Measurements from ENCODE around the gene IRF1.

The IRF1 gene

DNA sequence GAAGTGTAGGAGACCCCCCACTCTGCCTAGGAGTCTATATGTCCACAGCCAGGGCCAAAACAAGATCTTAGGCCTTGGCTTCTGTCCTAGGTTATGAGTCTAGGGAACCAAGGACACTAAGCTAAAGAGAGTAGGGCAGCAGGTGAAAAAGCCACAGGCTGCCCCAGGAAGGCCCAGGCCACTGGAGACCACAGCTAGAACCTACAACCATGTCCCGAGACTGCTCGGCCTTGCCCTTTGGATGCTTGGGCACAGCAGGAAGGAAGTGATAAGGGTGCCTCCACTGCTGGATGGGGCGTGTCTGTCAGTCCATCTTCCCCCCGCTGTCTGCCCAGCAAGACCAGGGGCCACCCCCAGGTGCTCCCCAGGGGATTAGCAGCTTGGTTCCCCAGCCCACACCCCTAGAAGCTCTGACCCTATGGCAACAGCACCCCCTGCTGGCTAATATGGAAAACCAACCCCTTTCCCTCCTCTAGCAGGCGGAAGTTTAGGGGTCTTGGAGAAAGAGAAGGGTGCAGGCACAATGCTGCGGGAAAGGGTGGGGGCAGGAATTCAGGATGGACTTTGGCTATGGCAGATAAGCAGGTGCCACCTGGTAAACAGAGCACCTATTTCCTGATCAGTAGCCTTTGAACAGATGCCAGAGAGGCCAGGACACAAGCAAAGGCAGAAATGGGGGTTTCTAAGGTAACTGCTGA lies 10.5 kb upstream of the IRF1 start:
- DNase-seq (ENCODE audit: low read depth, low spot score) = no peak

- no peak for DNase-seq (ENCODE audit: low read depth, low spot score)
Measured at GRCh38 chr5:132500244-132500930, 9.8 kb upstream of the IRF1 start.

GRCh38 chr5:132499440-132500243 lies 9.1 kb upstream of the IRF1 start:
- no peak for DNase-seq (ENCODE audit: low read depth, low spot score)

DNA sequence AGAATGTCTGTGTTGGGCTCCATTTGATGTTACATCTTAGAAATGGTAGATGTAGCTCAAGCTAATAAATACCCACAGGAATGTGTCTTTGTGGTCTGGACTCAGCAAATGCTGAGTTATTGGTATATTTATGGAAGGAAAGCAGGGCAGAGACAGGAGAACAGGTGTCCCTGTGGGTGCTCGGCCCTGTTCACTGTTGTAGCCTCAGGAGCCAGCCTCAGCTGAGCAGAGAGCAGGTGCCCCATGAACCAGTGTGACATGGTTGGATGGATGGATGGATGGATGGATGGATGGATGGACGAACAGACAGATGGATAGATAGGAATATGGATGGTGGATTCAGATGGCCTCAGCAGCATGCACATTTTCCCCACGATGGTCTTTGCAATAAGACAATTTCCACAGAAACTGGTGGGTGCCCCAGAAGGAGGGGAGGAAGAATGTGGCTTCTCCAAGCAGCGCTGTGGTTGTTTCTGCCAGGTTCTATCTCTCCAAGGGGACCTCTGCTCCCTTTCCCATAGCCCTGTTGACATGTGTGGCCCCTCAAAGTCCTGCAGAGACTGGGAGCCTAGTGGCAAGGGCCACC lies 8.2 kb upstream of the IRF1 start:
- no peak for DNase-seq (ENCODE audit: low read depth, low spot score)

GRCh38 chr5:132498152-132498551 lies 7.6 kb upstream of the IRF1 start:
- DNase-seq (ENCODE audit: low read depth, low spot score) = no peak

DNA sequence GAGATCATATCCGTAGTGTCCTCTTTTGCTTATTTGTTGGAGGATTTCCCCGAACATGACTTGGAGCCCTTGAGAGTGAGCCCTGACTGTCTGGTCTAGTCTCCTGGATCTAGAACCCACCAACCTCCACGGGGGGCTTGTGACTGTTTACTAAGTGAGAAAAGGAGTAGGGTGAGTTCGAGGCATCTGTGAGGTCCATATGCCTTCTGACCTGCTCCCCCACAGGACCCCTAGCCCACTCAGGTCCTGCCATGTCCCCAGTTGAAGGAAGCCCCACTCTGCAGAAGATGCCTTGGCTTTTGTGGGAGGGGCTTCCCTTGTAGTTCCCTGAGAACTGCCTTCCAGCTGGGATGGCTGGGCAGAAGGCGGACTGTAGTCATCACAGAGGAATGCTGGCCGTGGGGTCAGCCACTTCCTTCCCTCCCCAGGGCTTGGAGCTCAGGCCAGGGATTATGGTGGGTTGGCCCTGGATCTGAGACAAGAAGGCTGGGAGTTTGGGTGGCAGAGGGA lies 7.0 kb upstream of the IRF1 start:
- no peak for DNase-seq (ENCODE audit: low read depth, low spot score)

GRCh38 chr5:132496631-132497487 lies 6.3 kb upstream of the IRF1 start:
- DNase-seq (ENCODE audit: low read depth, low spot score) = no peak

DNA sequence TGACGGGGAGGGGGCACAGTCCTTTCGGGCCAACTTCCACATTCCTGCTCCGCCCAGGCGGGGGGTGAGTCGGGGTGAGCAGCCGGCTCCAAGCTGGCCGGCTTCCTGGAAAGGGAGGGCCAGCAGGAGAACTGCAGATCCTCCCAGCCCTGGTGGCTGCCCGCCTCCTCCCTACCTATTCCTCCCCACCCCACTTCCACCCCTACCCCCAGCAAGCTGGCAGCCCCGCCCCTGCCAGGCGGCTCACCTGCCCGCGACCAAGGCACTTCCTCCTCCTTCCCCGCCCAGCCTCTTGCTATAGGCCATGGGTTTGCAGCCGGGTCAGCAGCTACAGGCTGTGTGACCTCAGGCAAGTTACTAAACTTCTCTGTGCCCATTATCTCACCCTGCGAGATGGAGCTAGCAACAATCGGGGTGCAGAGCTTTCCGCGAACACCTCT lies 5.6 kb upstream of the IRF1 start:
- DNase-seq (ENCODE audit: low read depth, low spot score) = no peak

GRCh38 chr5:132495667-132496190 lies 5.2 kb upstream of the IRF1 start:
- DNase-seq (ENCODE audit: low read depth, low spot score) = no peak

DNA sequence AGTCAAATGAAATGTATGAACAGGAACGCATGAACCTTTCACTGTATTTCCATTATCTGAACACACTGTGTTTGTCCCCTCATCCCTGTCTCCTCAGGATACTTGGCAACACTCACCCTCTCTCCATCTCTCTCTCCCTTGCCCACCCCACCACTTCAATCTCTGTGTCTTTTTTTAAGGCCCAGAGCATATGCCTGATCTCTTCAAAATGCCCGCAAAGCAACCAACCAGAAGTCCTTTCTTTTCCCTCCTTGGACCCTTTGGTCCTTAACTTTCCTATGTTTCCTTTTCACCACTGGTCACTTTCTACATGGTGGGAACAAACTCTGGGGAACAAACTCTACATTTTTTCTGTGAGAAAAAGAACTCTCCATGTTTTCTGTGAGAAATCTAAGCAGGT lies 3.2 kb upstream of the IRF1 start:
- DNase-seq (ENCODE audit: low read depth, low spot score) = no peak

GRCh38 chr5:132493241-132493640 lies 2.7 kb upstream of the IRF1 start:
- no peak for DNase-seq (ENCODE audit: low read depth, low spot score)

- no peak for DNase-seq (ENCODE audit: low read depth, low spot score)
Measured at GRCh38 chr5:132492386-132493125, 2.0 kb upstream of the IRF1 start.

DNA sequence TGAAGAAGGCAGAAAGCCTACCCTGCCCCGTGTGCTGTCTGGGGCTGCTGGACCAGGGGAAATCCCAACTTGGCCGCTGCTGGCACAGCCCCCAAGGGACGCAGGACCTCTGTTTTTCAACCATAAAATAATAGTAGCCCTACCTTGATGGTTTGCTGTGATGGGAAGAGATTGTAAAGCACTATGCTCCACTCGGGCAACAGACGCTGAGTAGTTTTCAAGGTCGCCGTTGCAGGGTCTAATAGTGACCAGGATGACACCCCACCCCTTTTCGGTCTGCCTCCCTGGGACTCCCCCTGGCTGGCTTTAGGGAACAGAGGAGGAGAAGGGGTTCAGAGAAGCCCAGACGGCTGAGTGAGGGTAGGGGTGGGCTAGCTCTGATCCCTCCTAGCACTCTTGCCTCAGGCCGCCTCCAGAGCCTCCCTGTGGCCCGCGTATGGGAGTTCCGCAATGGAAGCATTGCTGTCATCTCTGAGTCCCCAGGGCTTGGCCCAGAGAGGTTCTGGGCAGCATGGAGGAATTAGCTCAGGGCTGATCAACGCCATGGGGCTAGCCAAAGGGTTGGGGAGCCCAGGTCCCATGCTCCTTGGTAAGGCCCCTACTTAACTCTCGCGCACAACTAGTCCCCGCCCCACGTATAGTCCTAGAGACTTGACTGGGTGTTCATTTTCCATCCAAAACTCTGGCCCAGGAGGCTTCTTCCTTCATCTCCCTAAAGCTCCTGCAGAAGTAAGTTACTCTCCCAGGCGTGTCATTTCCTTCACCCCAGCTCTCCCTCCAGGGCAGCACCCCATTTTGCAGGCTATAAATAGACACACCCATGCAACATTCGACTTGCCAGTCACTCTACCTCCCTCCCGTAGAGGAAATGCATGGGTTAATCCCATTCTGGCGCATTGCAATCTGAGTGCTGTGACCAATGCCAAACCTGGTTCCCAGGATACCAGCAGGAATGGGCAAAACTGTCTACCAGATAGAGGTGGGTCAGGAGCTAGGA lies 1.1 kb upstream of the IRF1 start:
- no peak for DNase-seq (ENCODE audit: low read depth, low spot score)

DNA sequence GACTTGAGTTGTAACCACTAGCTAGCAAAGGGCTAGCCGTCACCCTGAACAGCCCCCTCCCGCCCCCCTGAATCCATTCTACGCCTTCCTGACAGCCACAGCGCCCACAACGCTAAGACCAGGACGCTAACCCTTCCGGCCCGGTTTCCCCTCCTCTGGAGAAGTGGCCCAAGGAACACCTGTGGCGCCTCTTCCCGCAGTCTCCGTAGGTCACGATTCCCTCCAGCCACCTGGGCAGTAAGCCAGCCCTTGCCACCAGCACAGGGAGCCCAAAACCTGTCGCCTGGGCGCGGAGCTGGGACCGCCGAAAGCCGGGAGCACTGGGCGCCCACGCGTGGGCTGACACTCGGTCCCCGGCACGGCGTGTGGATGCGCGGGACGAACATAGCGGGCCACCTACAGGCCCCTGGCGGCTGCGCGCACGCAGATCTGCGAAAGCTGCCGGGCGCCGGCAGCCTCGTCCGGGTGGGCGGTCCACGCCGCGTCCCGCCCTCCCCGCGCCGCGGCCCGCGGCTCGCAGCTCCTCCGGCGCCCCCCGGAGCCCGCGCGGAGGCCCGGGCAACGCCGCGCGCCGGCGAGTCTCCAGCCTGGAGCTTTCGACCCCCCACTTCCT lies 596 bp downstream of the IRF1 start:
- DNase-seq (ENCODE audit: low read depth, low spot score) = no peak

GRCh38 chr5:132489051-132489770 lies 1.4 kb downstream of the IRF1 start:
- no peak for DNase-seq (ENCODE audit: low read depth, low spot score)

GRCh38 chr5:132488590-132488989 lies 2.0 kb downstream of the IRF1 start:
- DNase-seq (ENCODE audit: low read depth, low spot score) = no peak

GRCh38 chr5:132487841-132488555 lies 2.6 kb downstream of the IRF1 start:
- no peak for DNase-seq (ENCODE audit: low read depth, low spot score)
